ENCODE measurements around the gene SPINK2.

Gene SPINK2

DNA sequence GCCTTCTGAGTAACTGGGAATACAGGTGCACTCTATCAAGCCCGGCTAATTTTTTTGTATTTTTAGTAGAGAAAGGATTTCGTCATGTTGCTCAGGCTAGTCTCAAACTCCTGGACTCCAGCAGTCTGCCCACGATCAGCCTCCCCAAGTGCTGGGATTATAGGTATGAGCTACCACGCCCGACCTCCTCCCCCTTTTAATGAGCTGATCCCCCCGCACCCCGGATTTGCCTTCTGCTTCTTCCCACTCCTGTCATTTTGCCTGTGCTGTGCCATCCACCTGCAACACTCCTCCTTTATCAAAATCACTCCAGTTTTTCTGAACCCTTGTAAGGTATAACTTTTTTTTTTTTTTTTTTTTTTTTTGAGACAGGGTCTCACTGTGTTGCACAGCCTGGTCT lies 33.4 kb downstream of the SPINK2 start:
- TF ChIP-seq CTCF (conservative IDR thresholded peaks at IDR 0.05; ENCODE audit: low read depth, low read length) = no peak
- DNase-seq (ENCODE audit: low read depth) = no peak
- H3K4me3 ChIP-seq (ENCODE audit: low read length) = no peak overlapping the region

DNA sequence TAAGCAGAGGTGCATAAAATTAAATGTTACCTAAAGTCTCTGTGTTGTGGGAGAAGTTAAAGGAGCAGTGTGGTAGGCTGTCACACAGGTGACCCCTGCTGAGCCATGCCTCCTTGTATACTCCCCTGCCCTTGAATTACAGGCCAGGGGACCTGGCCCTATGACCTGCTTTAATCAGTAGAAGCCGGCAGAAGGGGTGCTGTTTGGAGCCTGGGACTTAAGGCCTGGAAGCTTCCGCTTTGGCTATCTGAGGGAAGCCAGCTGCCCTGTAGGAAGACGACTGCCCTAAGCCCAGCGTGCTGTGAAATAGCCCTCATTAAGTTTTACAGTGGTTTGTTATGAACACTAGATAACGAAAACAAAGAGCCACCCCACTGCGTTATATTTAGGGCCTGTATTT lies 34.1 kb downstream of the SPINK2 start:
- TF ChIP-seq CTCF (conservative IDR thresholded peaks at IDR 0.05; ENCODE audit: low read depth, low read length) = no peak
- no peak overlapping the region for H3K4me3 ChIP-seq (ENCODE audit: low read length)
- DNase-seq (ENCODE audit: low read depth) = no peak

DNA sequence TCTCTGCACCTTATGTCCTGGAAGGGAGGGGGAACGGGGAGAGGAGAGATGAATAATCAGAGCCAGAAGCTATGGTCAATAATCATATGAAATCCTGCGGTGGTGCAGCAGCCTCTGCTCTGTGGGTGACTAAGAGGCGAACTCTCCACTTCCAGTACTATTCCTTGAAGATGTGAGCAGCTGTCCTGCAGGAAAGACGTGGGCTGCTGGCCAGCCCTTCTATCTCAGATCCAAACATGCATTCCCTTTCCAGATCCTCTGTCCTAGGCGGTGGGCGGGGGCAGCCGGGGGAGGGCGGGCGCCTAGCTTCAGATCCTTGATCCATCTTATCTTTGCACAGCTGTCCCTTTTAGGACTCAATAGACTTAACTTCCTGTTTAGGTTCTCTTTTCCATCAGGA lies 34.5 kb downstream of the SPINK2 start:
- H3K4me3 ChIP-seq (ENCODE audit: low read length) = no peak overlapping the region
- TF ChIP-seq CTCF (conservative IDR thresholded peaks at IDR 0.05; ENCODE audit: low read depth, low read length) = no peak
- no peak for DNase-seq (ENCODE audit: low read depth)

DNA sequence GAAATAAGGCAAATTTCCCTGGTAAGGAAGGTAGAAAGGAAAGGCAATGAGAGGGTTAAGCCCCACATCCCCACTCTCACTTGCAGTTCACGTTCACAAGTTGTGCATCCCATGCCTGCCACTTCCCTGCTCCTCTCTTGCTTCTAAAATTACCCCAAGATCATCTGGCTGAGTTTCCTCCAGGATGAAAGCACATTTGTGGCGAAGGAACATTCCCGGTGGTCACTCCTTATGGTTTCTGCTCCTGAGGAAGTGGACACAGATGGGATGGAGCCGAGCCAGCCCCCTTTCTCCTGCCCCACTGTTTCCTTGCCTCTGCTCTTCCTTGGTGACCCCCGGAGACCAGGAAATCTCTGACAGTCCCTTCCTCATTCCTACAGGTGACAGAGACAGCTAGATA lies 37.5 kb downstream of the SPINK2 start:
- no peak for DNase-seq (ENCODE audit: low read depth)
- no peak for TF ChIP-seq CTCF (conservative IDR thresholded peaks at IDR 0.05; ENCODE audit: low read depth, low read length)
- H3K4me3 ChIP-seq (ENCODE audit: low read length) = no peak overlapping the region

DNA sequence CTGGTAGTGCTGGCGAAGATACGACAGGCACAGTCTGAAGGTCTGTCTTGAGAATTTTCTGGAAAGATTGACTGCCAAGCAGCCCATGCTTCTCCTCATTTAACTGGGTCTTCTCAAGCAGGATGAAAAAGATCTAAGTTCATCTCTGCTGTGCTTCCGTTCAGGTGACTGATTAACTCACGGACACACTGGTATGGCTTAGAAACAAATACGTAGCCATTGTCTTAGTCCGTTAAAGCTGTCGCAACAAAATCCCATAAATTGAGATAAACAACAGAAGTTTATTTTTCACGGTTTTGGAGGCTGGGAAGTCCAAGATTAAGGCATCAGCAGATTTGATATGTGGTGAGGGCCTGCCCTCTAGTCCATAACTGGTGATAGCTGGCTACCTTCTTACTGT lies 39.5 kb downstream of the SPINK2 start:
- TF ChIP-seq CTCF (conservative IDR thresholded peaks at IDR 0.05; ENCODE audit: low read depth, low read length) = no peak
- no peak for DNase-seq (ENCODE audit: low read depth)
- no peak overlapping the region for H3K4me3 ChIP-seq (ENCODE audit: low read length)

- H3K4me3 ChIP-seq (ENCODE audit: low read length) = no peak overlapping the region
- no peak for TF ChIP-seq CTCF (conservative IDR thresholded peaks at IDR 0.05; ENCODE audit: low read depth, low read length)
- no peak for DNase-seq (ENCODE audit: low read depth)
Measured at GRCh38 chr4:56773346-56773745, 48.2 kb downstream of the SPINK2 start.

DNA sequence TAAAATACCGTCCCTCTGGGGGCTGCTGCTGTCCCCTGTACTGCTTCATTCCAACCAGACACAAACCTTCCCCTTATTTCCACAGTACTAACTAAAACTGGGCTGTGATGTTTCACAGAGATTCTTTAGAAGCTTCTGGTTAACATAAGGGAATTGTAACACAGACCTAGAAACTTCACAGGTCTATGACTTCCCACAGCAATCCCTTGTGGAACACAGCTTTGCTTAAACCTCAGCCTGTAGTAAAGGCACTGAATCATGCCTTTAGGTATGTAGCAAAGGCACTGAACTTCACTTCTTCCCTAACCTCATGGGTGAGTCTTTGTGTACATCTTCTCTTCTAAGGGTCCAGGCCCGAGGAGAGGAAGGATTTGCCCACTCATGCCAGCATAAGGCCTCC lies 49.4 kb downstream of the SPINK2 start:
- no peak for TF ChIP-seq CTCF (conservative IDR thresholded peaks at IDR 0.05; ENCODE audit: low read depth, low read length)
- DNase-seq (ENCODE audit: low read depth) = no peak
- no peak overlapping the region for H3K4me3 ChIP-seq (ENCODE audit: low read length)
